HL-60 (cell line): Measurements from ENCODE around the gene IL10RA.

Experiments
- CTCF ChIP-seq: IDR thresholded peaks from one replicate; pipeline ENCODE4 v1.5.1; 2011; ENCODE audit warnings: low read length, control low read depth, inconsistent platforms; ENCODE audit not compliant: insufficient read depth
- POLR2AphosphoS5 ChIP-seq: IDR thresholded peaks from 2 replicates; pipeline ENCODE4 v1.6.1; 2012; ENCODE audit warnings: low read depth
- REST ChIP-seq: IDR thresholded peaks from 2 replicates; pipeline ENCODE4 v1.6.1; 2012; ENCODE audit warnings: low read depth; ENCODE audit not compliant: insufficient replicate concordance

- TF ChIP-seq REST (no peak), POLR2AphosphoS5 (no peak), CTCF (no peak)
Observed at GRCh38 chr11:118017631-118018315, 31.6 kb downstream of the IL10RA start.
